ENCODE measurements around the gene EIF3F.

- TF ChIP-seq CTCF (IDR thresholded peaks at IDR 0.05) (no peak), PBX3 (IDR thresholded peaks at IDR 0.05) (no peak), POLR2A (IDR thresholded peaks at IDR 0.05; ENCODE audit: low read length) (no peak), NR3C1 (IDR thresholded peaks at IDR 0.05) (no peak), CBX8 (IDR thresholded peaks at IDR 0.05) (no peak)
Observed at GRCh38 chr11:8030526-8031247, 43.5 kb downstream of the EIF3F start.

Data from A549 (cell line).